Activated T-cell treated with anti-CD3 and anti-CD28 coated beads, Interleukin-2, amount 50 U/mL, for 1 hour (primary cell): ENCODE data around the gene MARCHF4.
A peak's percentile ranks its signal among the peaks of the same experiment; 100 is the strongest.

Experiments
- DNase-seq: peaks from one replicate; pipeline ENCODE4 v3.0.0-alpha.2; 2020

The MARCHF4 gene, protein sequence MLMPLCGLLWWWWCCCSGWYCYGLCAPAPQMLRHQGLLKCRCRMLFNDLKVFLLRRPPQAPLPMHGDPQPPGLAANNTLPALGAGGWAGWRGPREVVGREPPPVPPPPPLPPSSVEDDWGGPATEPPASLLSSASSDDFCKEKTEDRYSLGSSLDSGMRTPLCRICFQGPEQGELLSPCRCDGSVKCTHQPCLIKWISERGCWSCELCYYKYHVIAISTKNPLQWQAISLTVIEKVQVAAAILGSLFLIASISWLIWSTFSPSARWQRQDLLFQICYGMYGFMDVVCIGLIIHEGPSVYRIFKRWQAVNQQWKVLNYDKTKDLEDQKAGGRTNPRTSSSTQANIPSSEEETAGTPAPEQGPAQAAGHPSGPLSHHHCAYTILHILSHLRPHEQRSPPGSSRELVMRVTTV

GRCh38 chr2:216371721-216372702 lies at the start of gene MARCHF4:
Gene MARCHF4, minus strand, starts transcription at chr2:216372483. Its CDS starts 2,223 bp downstream, at chr2:216370260.
- peak; percentile 75 for DNase-seq

GRCh38 chr2:216420367-216421101 lies 48.3 kb upstream of the MARCHF4 start:
- no peak for DNase-seq

GRCh38 chr2:216418981-216419380 lies 46.7 kb upstream of the MARCHF4 start:
- DNase-seq: no peak

GRCh38 chr2:216416571-216417307 lies 44.5 kb upstream of the MARCHF4 start:
- no peak for DNase-seq

DNA sequence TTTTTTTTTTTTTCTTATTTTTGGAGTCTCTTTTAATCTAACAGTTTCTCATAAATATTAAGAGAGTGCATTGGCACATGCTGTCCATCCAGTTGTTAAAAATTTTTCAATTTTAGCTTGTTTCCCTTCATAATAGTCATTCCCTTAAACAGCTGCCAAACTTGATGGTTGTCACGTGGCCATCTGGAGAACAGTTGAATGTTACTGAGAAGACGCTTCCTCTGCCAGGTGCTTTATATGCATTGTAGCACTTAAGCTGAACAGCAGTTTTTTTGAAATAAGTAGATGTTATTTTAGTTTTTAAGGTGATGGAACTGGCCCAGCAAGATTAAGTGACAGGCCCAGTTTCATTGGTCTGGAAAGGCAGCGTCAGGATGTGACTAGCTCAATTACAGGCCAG lies 43.3 kb upstream of the MARCHF4 start:
- DNase-seq: no peak

GRCh38 chr2:216414772-216415319 lies 42.6 kb upstream of the MARCHF4 start:
- DNase-seq: no peak

- DNase-seq: no peak
Observed at GRCh38 chr2:216413882-216414281, 41.6 kb upstream of the MARCHF4 start.

DNA sequence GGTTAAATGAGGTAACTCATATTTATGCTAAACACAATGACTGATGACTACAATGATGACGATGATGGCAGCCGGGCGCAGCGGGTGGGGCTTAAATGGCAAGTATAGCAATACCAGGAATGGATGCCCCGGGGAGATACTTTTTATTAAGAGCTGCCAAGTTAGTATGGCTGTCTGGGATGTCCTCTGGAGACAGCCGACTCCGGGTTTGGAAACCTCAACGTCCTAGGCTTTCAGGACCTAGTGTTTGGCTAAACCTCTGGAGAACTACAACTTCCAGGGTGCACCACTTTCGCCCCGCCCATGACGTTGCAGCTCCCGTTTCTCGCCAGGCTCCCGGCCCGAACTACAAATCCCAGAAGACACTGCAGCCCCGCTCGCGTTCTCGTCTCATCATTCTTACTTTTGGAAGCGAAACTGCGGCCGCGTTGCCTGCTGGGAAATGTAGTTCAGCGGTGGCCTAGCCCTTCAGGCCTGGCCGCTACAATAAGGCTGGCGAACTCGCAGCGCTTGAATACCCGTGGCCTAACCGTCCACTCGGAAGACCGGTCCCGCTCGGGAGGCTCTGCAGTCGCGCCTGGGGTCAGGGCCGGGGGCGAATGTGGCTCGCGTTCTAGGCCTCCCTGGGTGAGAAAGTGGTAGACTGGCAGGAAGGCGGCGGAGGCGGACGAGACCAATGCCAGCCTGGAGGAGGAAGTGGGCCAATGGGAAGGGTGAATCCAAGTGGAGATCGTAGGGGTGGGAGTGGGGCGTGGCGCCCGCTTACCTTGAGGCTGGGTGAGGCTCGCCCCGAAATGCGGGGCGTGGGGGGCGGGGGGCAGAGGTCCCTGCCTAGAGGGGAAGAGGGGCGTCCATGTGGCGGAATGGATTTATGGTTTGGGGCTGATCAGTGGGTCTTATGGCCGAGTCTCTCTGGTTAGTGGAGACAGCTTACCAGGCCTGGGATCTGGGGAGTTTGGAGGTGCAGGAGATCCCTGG lies 40.0 kb upstream of the MARCHF4 start, which contains the start of gene SMARCAL1:
Gene SMARCAL1 (plus strand): TSS at position 463 of the 978 bp plus-strand sequence. CDS start 2,221 bp downstream, outside the sequence.
- DNase-seq: peak; percentile 98

- no peak for DNase-seq
Observed at GRCh38 chr2:216410550-216410949, 38.3 kb upstream of the MARCHF4 start.

DNA sequence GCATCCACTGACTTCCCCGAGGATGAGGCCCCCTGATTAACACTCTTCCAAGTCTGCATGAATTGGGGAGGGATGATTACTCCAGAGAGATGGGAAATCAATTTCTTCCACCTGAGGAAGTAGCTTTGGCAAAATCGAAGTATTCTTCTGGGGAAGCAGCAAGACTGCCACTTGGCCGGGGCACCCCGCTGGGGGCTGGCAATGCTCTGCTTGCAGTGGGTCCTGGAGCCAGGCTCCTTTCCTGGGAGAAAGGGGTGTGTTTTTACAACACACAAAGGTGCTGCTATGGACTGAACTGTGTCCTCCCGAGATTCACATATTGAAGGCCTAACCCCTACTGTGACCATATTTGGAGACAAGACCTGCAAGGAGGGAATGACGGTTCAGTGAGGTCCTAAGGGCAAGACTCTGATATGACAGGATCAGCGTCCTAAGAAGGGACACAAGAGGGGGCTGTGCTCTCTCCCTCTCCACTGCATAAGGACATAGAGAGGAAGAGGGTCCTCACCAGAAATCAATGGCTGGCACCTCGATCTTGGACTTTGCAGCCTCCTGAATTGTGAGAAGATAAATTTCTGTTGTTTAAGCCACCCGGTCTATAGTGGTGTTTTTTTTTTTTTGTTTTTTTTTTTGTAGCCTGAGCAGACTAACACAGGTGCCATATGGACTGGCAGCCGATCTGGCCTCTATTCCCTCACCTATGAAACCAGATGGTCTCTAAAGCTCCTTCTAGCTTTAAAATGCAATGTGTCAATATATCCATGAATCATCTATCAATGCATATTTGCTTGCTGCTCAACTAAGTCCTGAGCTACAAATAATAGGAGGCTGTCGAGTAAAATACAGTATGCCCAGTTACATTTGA lies 36.4 kb upstream of the MARCHF4 start:
- DNase-seq: no peak

DNA sequence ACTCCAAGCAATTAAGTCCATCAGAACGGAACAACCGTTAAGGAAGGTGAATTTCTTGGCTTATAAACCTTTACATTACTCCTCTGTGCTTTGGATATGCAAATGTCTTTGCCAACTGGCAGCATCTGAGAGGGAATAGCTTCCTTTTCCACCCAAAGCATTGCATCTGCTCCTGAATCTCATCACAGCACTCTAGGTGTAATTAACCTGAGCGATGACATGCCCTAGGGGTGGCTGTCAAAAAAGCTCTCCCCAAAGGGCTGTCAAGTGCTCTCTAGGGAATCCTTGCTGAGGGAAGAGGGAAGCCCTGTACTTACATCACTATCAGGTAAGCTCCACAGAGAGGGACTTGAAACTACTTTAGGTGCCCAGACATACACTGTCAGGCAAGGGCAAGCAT lies 34.5 kb upstream of the MARCHF4 start:
- DNase-seq: no peak

- no peak for DNase-seq
Observed at GRCh38 chr2:216405588-216405987, 33.3 kb upstream of the MARCHF4 start.

- DNase-seq: peak; percentile 47
Observed at GRCh38 chr2:216404010-216404618, 31.8 kb upstream of the MARCHF4 start.

DNA sequence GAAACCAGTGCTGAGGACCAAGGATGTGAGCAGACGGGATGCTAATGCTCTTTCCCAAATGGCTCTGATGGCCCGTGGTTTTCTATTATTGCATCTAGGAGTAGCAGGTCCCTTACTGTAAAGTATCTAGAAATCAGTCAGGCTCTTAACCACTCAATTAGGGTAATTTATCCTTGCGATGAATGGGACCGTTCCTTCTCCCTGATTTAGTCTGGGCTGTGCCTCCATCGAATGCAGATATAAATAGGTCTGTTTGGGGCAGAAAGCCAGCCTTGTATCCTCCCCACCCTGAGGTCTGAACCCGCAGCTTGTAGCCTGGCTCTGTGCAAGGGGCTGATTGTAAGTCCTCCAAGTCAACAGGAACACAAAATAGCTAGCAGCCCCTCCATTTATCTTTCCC lies 30.5 kb upstream of the MARCHF4 start:
- no peak for DNase-seq

- no peak for DNase-seq
Observed at GRCh38 chr2:216399621-216400020, 27.3 kb upstream of the MARCHF4 start.

- no peak for DNase-seq
Observed at GRCh38 chr2:216394881-216395280, 22.6 kb upstream of the MARCHF4 start.

DNA sequence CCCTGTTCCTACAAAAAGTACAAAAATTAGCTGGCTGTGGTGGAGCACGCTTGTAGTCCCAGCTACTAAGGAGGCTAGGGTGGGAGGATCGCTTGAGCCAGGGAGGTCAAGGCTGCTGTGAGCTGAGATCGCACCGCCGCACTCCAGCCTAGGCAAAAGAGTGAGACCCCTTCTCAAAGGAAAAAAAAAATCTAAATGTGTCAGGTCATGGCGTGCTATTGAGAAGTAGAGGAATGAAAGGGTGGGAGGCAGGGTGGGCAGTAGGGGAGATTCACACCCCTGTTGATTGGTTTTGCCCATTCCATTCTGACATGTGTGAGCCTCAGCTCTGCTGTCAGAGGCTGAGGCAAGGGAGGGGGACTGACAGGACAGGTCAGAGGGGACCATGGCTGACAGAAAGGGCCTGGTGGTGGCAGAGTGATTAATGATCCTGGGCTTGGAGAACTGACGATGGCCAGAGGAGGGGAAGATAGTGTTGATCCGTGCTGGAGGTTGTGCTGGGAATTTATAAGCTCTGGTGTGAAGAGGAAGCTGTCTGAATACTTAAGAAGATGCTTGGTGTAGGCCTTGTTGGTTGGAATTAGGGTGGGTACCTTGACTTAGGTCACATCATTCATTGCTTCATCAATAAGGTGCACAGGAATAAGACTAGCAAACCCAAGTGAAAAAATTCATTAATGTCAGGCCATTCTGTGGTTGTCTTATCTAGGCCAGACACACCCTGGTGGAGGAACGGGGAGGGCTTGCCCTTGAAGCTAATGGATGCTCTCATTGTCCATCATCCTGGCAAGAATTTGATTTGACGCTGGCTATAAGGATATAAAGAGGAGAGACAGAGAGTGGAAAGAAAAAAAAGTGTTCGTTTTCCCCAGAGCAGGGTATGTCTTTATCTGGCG lies 20.9 kb upstream of the MARCHF4 start:
- no peak for DNase-seq

GRCh38 chr2:216392018-216392562 lies 19.8 kb upstream of the MARCHF4 start:
- no peak for DNase-seq
